GM12801 (cell line): ENCODE results near the gene GRIA4.

Source experiments
- TF ChIP-seq, protein P1 (sequence below): IDR thresholded peaks from one replicate; pipeline ENCODE4 v1.5.1; 2011; ENCODE audit warnings: control low read depth; ENCODE audit not compliant: insufficient read length; ENCODE audit errors: extremely low read depth

GRIA4 gene

DNA sequence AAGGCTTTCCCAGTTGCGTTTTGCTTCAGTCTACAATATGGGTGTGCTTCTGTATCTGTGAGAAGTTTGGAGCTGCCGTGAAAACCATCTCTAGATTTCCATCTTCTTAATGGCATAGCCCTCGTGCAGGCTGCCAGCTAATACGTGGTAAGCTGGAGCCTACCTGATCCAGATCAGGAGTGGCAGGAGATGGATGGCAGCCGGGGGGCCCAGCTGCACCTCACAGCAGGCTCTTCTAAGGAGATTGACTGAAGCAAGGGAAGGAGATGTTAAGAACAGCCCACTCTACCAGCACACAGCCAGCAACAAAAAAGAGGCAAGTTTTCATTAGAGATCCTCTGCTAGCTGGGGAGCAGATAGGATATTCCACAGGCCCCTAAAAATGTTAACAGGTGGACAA is 296.6 kb downstream of the GRIA4 start:
- TF ChIP-seq, protein P1, sequence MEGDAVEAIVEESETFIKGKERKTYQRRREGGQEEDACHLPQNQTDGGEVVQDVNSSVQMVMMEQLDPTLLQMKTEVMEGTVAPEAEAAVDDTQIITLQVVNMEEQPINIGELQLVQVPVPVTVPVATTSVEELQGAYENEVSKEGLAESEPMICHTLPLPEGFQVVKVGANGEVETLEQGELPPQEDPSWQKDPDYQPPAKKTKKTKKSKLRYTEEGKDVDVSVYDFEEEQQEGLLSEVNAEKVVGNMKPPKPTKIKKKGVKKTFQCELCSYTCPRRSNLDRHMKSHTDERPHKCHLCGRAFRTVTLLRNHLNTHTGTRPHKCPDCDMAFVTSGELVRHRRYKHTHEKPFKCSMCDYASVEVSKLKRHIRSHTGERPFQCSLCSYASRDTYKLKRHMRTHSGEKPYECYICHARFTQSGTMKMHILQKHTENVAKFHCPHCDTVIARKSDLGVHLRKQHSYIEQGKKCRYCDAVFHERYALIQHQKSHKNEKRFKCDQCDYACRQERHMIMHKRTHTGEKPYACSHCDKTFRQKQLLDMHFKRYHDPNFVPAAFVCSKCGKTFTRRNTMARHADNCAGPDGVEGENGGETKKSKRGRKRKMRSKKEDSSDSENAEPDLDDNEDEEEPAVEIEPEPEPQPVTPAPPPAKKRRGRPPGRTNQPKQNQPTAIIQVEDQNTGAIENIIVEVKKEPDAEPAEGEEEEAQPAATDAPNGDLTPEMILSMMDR: no peak

DNA sequence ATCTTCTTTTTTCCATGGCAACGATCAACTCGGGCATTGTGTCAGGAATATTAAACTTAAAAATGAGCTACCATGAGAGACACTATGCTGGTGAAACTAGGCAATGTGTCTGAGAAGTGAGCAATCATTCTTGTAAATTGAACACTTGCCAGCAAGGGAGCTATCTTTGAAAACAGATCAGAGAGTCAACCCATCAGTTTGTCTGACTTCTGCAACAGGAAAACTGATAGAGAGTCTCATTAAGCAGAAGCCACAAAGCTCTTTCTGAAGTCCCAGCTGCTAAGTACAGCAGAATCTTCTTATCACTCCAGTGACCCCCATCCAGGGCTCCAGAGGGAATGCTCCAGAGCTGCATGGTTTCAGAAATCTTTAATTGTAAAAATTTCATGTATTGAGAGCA is 297.4 kb downstream of the GRIA4 start:
- TF ChIP-seq, protein P1: no peak

DNA sequence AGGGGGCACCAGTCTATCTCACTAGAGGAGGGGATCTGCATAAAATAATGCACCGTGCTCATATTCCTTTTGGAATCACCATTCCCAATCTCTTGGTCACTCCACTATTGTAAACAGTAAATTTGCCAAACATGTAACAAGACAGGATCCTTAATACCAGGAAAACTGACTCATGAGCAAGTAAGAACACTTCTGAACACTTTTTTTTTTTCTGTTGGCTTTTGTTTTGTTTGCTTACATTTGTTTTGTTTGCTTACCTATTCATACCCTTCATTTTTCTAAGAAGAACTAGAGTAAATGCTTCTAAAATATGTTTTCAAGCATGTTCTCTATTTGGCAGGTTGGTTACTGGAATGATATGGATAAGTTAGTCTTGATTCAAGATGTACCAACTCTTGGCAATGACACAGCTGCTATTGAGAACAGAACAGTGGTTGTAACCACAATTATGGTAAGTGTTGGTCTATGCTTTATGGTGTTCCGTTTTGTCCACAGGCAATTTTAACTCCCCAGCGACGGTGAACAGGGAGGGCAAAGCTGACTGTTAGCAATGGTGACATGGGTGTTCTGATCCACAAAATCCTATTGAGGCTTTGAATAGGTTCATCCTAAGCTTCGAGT is 300.3 kb downstream of the GRIA4 start:
- TF ChIP-seq, protein P1: no peak

DNA sequence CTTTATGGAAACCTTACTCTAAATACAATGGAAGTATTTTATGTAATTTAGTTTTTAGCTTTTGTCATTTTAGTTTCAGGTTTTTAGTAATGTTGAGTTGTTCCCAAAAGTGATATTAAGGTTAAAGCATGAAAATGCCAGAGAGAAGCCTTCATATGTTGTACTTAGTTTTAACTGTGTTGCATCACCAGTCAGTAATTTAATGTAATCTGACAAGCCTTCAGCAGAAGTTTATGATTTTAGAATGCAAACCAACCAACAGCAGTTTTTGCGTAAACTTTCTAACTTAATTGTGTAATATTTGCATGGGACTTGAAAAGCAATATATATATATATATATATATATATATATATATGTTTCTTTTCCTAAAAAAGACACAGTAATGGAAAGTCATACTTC is 301.6 kb downstream of the GRIA4 start:
- TF ChIP-seq, protein P1: no peak

DNA sequence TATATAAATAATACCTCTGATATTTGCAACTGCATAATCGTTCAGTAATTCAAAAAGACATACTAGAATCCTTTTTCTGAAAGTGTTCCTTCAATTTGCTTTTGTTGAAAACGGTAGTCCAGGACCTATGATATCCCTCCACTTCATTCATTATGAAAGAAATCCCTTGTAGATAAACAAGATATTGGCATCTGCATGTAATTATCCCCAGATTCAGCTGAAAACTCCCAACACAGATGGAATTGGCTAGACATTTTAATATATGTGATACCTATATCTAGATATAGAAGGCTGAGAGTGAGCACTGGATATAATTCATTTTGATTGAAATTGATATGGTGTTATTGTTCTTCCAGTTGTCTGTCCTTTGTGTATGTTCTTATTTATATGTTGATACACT is 302.8 kb downstream of the GRIA4 start:
- TF ChIP-seq, protein P1: no peak

DNA sequence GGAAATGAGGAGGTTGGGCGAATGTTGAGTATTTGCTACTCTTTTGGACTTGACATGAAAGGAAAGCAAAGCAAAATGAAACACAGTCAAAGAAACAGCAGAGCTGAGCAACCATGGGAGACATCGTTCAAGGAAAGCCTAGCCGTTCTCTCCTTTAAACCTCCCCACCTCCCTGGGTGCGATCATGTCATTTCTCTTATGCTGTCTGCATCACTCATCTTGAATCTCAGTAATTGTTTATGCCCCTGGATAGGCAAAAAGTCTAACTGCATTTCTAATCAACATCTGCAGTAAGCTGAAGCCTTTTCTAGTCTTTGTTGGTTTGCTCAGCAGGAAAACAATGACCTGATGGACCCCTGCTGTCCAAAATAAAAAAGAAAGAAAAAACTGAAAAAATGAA is 305.1 kb downstream of the GRIA4 start:
- TF ChIP-seq, protein P1: no peak

DNA sequence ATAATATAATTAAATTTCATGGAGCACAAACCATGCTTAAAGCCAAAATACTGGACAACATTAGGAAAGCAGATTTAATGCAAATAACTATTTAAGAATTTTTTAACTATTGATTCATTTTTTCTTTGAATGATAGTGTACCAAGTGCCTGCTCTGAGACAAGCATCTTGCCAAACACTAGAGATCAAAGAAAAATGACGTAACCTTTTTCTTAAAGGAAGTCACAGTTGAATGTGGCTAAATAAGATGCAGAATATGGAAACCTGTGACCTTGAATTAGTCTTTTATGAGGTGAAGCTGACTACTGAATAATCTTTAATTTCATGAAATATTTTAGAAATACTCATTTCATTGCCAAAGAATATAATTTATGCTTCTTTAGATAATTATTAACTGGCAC is 308.2 kb downstream of the GRIA4 start:
- TF ChIP-seq, protein P1: no peak
